Osteoblast (primary cell): ENCODE results near the gene ZNF397. TPM values are rescaled to one million over a fixed set of nuclear protein-coding genes. Genes with fewer than 3 reads are reported as not detected.

Experiments
- DNase-seq: peaks from one replicate; pipeline ENCODE4 v3.0.0; 2011; ENCODE audit warnings: low spot score, mixed read lengths; ENCODE audit not compliant: insufficient read length; ENCODE audit errors: missing footprints
- H2AFZ ChIP-seq: 2 replicates; pipeline ENCODE4 v1.6.0; 2011; ENCODE audit warnings: mild to moderate bottlenecking, low read length
- H3K27ac ChIP-seq: 2 replicates; pipeline ENCODE4 v1.5.1; 2011; ENCODE audit warnings: mild to moderate bottlenecking, low read depth, low read length, moderate library complexity
- H3K27me3 ChIP-seq: 2 replicates; pipeline ENCODE4 v1.6.0; 2012; ENCODE audit warnings: mild to moderate bottlenecking, control low read depth, inconsistent platforms, low read length, moderate library complexity; ENCODE audit not compliant: insufficient read depth
- H3K36me3 ChIP-seq: 2 replicates; pipeline ENCODE4 v1.5.1; 2011; ENCODE audit warnings: mild to moderate bottlenecking, low read length, control low read depth, moderate library complexity; ENCODE audit not compliant: insufficient read depth
- H3K4me1 ChIP-seq: 2 replicates; pipeline ENCODE4 v1.5.1; 2011; ENCODE audit warnings: mild to moderate bottlenecking, low read length, control low read depth, moderate library complexity; ENCODE audit not compliant: insufficient read depth
- H3K4me2 ChIP-seq: 2 replicates; pipeline ENCODE4 v1.6.0; 2011; ENCODE audit warnings: mild to moderate bottlenecking, low read length; ENCODE audit not compliant: insufficient read depth
- H3K4me3 ChIP-seq: fragments of 200-600 bp; sonication (generic); 3 replicates; pipeline ENCODE4 v1.5.1; 2012; ENCODE audit warnings: mild to moderate bottlenecking, low read length, inconsistent platforms; ENCODE audit not compliant: insufficient read depth
- H3K79me2 ChIP-seq: 2 replicates; pipeline ENCODE4 v1.6.0; 2012; ENCODE audit warnings: mild to moderate bottlenecking, low read length, control low read depth, inconsistent platforms; ENCODE audit not compliant: insufficient read depth
- H3K9me3 ChIP-seq: 2 replicates; pipeline ENCODE4 v1.5.1; 2011; ENCODE audit warnings: low read depth, low read length, control low read depth
- H4K20me1 ChIP-seq: 2 replicates; pipeline ENCODE4 v1.6.0; 2012; ENCODE audit warnings: mild to moderate bottlenecking, low read length, control low read depth; ENCODE audit not compliant: insufficient read depth
- total RNA-seq: library from RNA; depleted of rRNA; stranded (reverse); fragments of >200 nt; gene quantifications from 2 replicates; pipeline ENCODE4 v1.2.3, GENCODE V29; 2012
- TF ChIP-seq, protein P1 (sequence below): IDR thresholded peaks from 2 replicates; pipeline ENCODE4 v1.5.1; 2011; ENCODE audit warnings: mild to moderate bottlenecking, low read depth, low read length, moderate library complexity; ENCODE audit errors: extremely low read depth

The ZNF397 gene
- total RNA-seq, 1 donor = 14.1 TPM

- Histone ChIP-seq H3K36me3 (no peaks in the 10 kb centered on the region), H3K4me1 (no peaks in the 10 kb centered on the region), H3K79me2 (no peaks in the 10 kb centered on the region), H3K9me3 (no peaks in the 10 kb centered on the region), H2AFZ (no peak overlapping the region), H3K4me3 (no peak overlapping the region), H3K4me2 (no peak overlapping the region), H3K27ac (no peak overlapping the region), H3K27me3 (no peaks in the 10 kb centered on the region), H4K20me1 (no peaks in the 10 kb centered on the region)
- DNase-seq = no peak
- TF ChIP-seq, protein P1, sequence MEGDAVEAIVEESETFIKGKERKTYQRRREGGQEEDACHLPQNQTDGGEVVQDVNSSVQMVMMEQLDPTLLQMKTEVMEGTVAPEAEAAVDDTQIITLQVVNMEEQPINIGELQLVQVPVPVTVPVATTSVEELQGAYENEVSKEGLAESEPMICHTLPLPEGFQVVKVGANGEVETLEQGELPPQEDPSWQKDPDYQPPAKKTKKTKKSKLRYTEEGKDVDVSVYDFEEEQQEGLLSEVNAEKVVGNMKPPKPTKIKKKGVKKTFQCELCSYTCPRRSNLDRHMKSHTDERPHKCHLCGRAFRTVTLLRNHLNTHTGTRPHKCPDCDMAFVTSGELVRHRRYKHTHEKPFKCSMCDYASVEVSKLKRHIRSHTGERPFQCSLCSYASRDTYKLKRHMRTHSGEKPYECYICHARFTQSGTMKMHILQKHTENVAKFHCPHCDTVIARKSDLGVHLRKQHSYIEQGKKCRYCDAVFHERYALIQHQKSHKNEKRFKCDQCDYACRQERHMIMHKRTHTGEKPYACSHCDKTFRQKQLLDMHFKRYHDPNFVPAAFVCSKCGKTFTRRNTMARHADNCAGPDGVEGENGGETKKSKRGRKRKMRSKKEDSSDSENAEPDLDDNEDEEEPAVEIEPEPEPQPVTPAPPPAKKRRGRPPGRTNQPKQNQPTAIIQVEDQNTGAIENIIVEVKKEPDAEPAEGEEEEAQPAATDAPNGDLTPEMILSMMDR = no peak
Measured at GRCh38 chr18:35220424-35220823, 20.4 kb upstream of the ZNF397 start.

DNA sequence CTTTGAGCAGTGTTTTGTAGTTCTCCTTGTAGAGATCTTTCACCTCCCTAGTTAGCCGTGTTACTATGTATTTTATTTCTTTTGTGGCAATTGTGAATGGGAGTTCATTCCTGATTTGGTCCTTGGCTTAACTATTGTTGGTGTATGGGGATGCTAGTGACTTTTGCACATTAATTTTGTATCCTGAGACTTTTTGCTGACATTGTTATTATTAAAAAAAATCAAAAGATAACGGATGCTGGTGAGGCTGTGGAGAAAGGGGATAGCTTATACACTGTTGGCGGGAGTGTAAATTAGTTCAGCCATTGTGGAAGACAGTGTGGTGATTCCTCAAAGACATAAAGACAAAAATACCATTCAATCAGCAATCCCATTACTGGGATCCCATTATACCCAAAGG lies 17.0 kb upstream of the ZNF397 start:
- no peak for DNase-seq
- TF ChIP-seq, protein P1 = no peak
- Histone ChIP-seq H2AFZ (no peak overlapping the region), H3K79me2 (no peaks in the 10 kb centered on the region), H3K9me3 (no peaks in the 10 kb centered on the region), H3K4me1 (no peaks in the 10 kb centered on the region), H3K27me3 (no peaks in the 10 kb centered on the region), H3K27ac (no peak overlapping the region), H3K36me3 (no peaks in the 10 kb centered on the region), H3K4me2 (no peak overlapping the region), H4K20me1 (no peaks in the 10 kb centered on the region), H3K4me3 (no peak overlapping the region)

DNA sequence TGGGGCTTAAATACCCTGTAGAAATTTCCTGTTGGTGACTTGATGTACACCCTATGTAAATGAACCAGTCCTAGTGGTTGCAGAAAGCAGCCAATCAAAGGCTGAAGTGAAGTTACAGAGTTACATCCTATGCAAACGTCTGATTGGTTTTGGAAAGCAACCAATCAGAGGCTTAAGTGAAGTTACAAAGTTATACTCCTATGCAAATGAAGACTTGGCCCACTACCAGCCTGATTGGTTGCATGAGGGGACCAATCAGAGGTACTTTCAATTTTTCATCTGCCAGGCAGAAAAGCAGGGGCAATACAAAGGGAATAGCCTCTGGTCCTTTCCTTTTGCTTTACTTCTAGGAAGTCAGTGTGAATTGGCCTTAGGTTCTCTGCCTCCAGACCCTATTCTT lies 13.6 kb upstream of the ZNF397 start:
- H3K4me1 ChIP-seq = no peaks in the 10 kb centered on the region
- TF ChIP-seq, protein P1 = no peak
- no peak overlapping the region for H3K4me2 ChIP-seq
- H4K20me1 ChIP-seq = no peaks in the 10 kb centered on the region
- H3K27me3 ChIP-seq = no peaks in the 10 kb centered on the region
- H3K4me3 ChIP-seq = no peak overlapping the region
- H3K36me3 ChIP-seq = no peaks in the 10 kb centered on the region
- H2AFZ ChIP-seq = no peak overlapping the region
- H3K27ac ChIP-seq = no peak overlapping the region
- DNase-seq = no peak
- H3K79me2 ChIP-seq = no peaks in the 10 kb centered on the region
- H3K9me3 ChIP-seq = no peaks in the 10 kb centered on the region

GRCh38 chr18:35231052-35231451 lies 9.8 kb upstream of the ZNF397 start:
- H3K4me1 ChIP-seq = no peaks in the 10 kb centered on the region
- peak overlapping the region; percentile 50 for H3K4me3 ChIP-seq
- no peak overlapping the region for H3K27ac ChIP-seq
- peaks cover 2% of the 10 kb centered on the region for H3K27me3 ChIP-seq
- no peaks in the 10 kb centered on the region for H3K79me2 ChIP-seq
- no peaks in the 10 kb centered on the region for H4K20me1 ChIP-seq
- H3K36me3 ChIP-seq = no peaks in the 10 kb centered on the region
- TF ChIP-seq, protein P1 = peak; percentile 97
- peak overlapping the region; percentile 70 for H3K4me2 ChIP-seq
- no peaks in the 10 kb centered on the region for H3K9me3 ChIP-seq
- H2AFZ ChIP-seq = peak overlapping the region; percentile 81
- no peak for DNase-seq
